Cerebellar cortex (tissue), 1 donor: Measurements from ENCODE around the gene RUNX2.

Source experiments
- DNase-seq: peaks from one replicate; pipeline ENCODE4 v3.0.0-alpha.2; 2015; ENCODE audit warnings: low spot score

The RUNX2 gene

GRCh38 chr6:45677381-45678284 is 349.5 kb downstream of the RUNX2 start:
- DNase-seq: no peak

GRCh38 chr6:45678285-45678607 is 350.1 kb downstream of the RUNX2 start:
- DNase-seq: no peak

- DNase-seq: no peak
Measured at GRCh38 chr6:45679163-45679562, 351.0 kb downstream of the RUNX2 start.

- no peak for DNase-seq
Measured at GRCh38 chr6:45679631-45680030, 351.5 kb downstream of the RUNX2 start.

- no peak for DNase-seq
Measured at GRCh38 chr6:45681860-45682511, 353.9 kb downstream of the RUNX2 start.

GRCh38 chr6:45684476-45684875 is 356.3 kb downstream of the RUNX2 start:
- DNase-seq: no peak

- no peak for DNase-seq
Measured at GRCh38 chr6:45685076-45685475, 356.9 kb downstream of the RUNX2 start.

GRCh38 chr6:45686841-45687569 is 358.9 kb downstream of the RUNX2 start:
- no peak for DNase-seq

- no peak for DNase-seq
Measured at GRCh38 chr6:45687570-45687969, 359.4 kb downstream of the RUNX2 start.

GRCh38 chr6:45688180-45688579 is 360.1 kb downstream of the RUNX2 start:
- DNase-seq: no peak

GRCh38 chr6:45689926-45690615 is 361.9 kb downstream of the RUNX2 start:
- no peak for DNase-seq

GRCh38 chr6:45690846-45691245 is 362.7 kb downstream of the RUNX2 start:
- no peak for DNase-seq

GRCh38 chr6:45691426-45691825 is 363.3 kb downstream of the RUNX2 start:
- no peak for DNase-seq

- DNase-seq: no peak
Measured at GRCh38 chr6:45692021-45692420, 363.9 kb downstream of the RUNX2 start.

- DNase-seq: no peak
Measured at GRCh38 chr6:45696738-45697137, 368.6 kb downstream of the RUNX2 start.

GRCh38 chr6:45697605-45698004 is 369.5 kb downstream of the RUNX2 start:
- DNase-seq: no peak

GRCh38 chr6:45698046-45698445 is 369.9 kb downstream of the RUNX2 start:
- no peak for DNase-seq

GRCh38 chr6:45699663-45700062 is 371.5 kb downstream of the RUNX2 start:
- no peak for DNase-seq

GRCh38 chr6:45702849-45703739 is 375.0 kb downstream of the RUNX2 start:
- no peak for DNase-seq

- no peak for DNase-seq
Measured at GRCh38 chr6:45704056-45704800, 376.1 kb downstream of the RUNX2 start.
